Osteoblast (primary cell): ENCODE data around the gene LRBA. TPM values are rescaled to one million over a fixed set of nuclear protein-coding genes. Genes with fewer than 3 reads are reported as not detected.
A peak's percentile ranks its signal among the peaks of the same experiment; 100 is the strongest.

ENCODE experiments used
- DNase-seq: peaks from one replicate; pipeline ENCODE4 v3.0.0; 2011; ENCODE audit warnings: low spot score, mixed read lengths; ENCODE audit not compliant: insufficient read length; ENCODE audit errors: missing footprints
- H2AFZ ChIP-seq: 2 replicates; pipeline ENCODE4 v1.6.0; 2011; ENCODE audit warnings: mild to moderate bottlenecking, low read length
- H3K27ac ChIP-seq: 2 replicates; pipeline ENCODE4 v1.5.1; 2011; ENCODE audit warnings: mild to moderate bottlenecking, low read depth, low read length, moderate library complexity
- H3K27me3 ChIP-seq: 2 replicates; pipeline ENCODE4 v1.6.0; 2012; ENCODE audit warnings: mild to moderate bottlenecking, control low read depth, inconsistent platforms, low read length, moderate library complexity; ENCODE audit not compliant: insufficient read depth
- H3K36me3 ChIP-seq: 2 replicates; pipeline ENCODE4 v1.5.1; 2011; ENCODE audit warnings: mild to moderate bottlenecking, low read length, control low read depth, moderate library complexity; ENCODE audit not compliant: insufficient read depth
- H3K4me1 ChIP-seq: 2 replicates; pipeline ENCODE4 v1.5.1; 2011; ENCODE audit warnings: mild to moderate bottlenecking, low read length, control low read depth, moderate library complexity; ENCODE audit not compliant: insufficient read depth
- H3K4me2 ChIP-seq: 2 replicates; pipeline ENCODE4 v1.6.0; 2011; ENCODE audit warnings: mild to moderate bottlenecking, low read length; ENCODE audit not compliant: insufficient read depth
- H3K4me3 ChIP-seq: fragments of 200-600 bp; sonication (generic); 3 replicates; pipeline ENCODE4 v1.5.1; 2012; ENCODE audit warnings: mild to moderate bottlenecking, low read length, inconsistent platforms; ENCODE audit not compliant: insufficient read depth
- H3K79me2 ChIP-seq: 2 replicates; pipeline ENCODE4 v1.6.0; 2012; ENCODE audit warnings: mild to moderate bottlenecking, low read length, control low read depth, inconsistent platforms; ENCODE audit not compliant: insufficient read depth
- H3K9me3 ChIP-seq: 2 replicates; pipeline ENCODE4 v1.5.1; 2011; ENCODE audit warnings: low read depth, low read length, control low read depth
- H4K20me1 ChIP-seq: 2 replicates; pipeline ENCODE4 v1.6.0; 2012; ENCODE audit warnings: mild to moderate bottlenecking, low read length, control low read depth; ENCODE audit not compliant: insufficient read depth
- CTCF ChIP-seq: IDR thresholded peaks from 2 replicates; pipeline ENCODE4 v1.5.1; 2011; ENCODE audit warnings: mild to moderate bottlenecking, low read depth, low read length, moderate library complexity; ENCODE audit errors: extremely low read depth
- total RNA-seq: library from RNA; depleted of rRNA; stranded (reverse); fragments of >200 nt; gene quantifications from 2 replicates; pipeline ENCODE4 v1.2.3, GENCODE V29; 2012

Gene LRBA
- total RNA-seq, 1 donor: 67.3 TPM

GRCh38 chr4:150739591-150739990 lies 275.5 kb downstream of the LRBA start:
- H3K36me3 ChIP-seq: no peaks in the 10 kb centered on the region
- DNase-seq: no peak
- TF ChIP-seq CTCF: no peak
- no peaks in the 10 kb centered on the region for H3K27me3 ChIP-seq
- no peaks in the 10 kb centered on the region for H4K20me1 ChIP-seq
- H3K9me3 ChIP-seq: no peaks in the 10 kb centered on the region
- peaks cover 5% of the 10 kb centered on the region for H3K4me1 ChIP-seq
- no peak overlapping the region for H2AFZ ChIP-seq
- H3K27ac ChIP-seq: no peak overlapping the region
- H3K4me3 ChIP-seq: no peak overlapping the region
- no peak overlapping the region for H3K4me2 ChIP-seq
- H3K79me2 ChIP-seq: no peaks in the 10 kb centered on the region

- H3K4me1 ChIP-seq: peaks cover 5% of the 10 kb centered on the region
- no peak overlapping the region for H2AFZ ChIP-seq
- no peaks in the 10 kb centered on the region for H4K20me1 ChIP-seq
- no peak overlapping the region for H3K4me3 ChIP-seq
- H3K9me3 ChIP-seq: no peaks in the 10 kb centered on the region
- DNase-seq: no peak
- H3K4me2 ChIP-seq: no peak overlapping the region
- no peaks in the 10 kb centered on the region for H3K79me2 ChIP-seq
- no peak overlapping the region for H3K27ac ChIP-seq
- H3K27me3 ChIP-seq: no peaks in the 10 kb centered on the region
- H3K36me3 ChIP-seq: no peaks in the 10 kb centered on the region
- no peak for TF ChIP-seq CTCF
Observed at GRCh38 chr4:150725957-150726523, 289.0 kb downstream of the LRBA start.

GRCh38 chr4:150723727-150724411 lies 291.2 kb downstream of the LRBA start:
- Histone ChIP-seq H3K4me1 (peaks cover 5% of the 10 kb centered on the region), H3K9me3 (no peaks in the 10 kb centered on the region), H2AFZ (no peak overlapping the region), H3K4me2 (no peak overlapping the region), H3K36me3 (no peaks in the 10 kb centered on the region), H3K27ac (no peak overlapping the region), H3K4me3 (no peak overlapping the region), H3K27me3 (no peaks in the 10 kb centered on the region), H4K20me1 (no peaks in the 10 kb centered on the region), H3K79me2 (no peaks in the 10 kb centered on the region)
- TF ChIP-seq CTCF: no peak
- DNase-seq: no peak

GRCh38 chr4:150722908-150723362 lies 292.1 kb downstream of the LRBA start:
- no peak overlapping the region for H3K4me3 ChIP-seq
- H3K4me2 ChIP-seq: peak overlapping the region; percentile 4
- no peaks in the 10 kb centered on the region for H3K36me3 ChIP-seq
- DNase-seq: peak; percentile 8
- TF ChIP-seq CTCF: peak; percentile 43
- H3K4me1 ChIP-seq: peaks cover 5% of the 10 kb centered on the region
- H3K27me3 ChIP-seq: no peaks in the 10 kb centered on the region
- H2AFZ ChIP-seq: no peak overlapping the region
- H3K9me3 ChIP-seq: no peaks in the 10 kb centered on the region
- no peak overlapping the region for H3K27ac ChIP-seq
- no peaks in the 10 kb centered on the region for H3K79me2 ChIP-seq
- no peaks in the 10 kb centered on the region for H4K20me1 ChIP-seq
